Activated CD8-positive, alpha-beta memory T cell treated with anti-CD3 and anti-CD28 coated beads, Interleukin-2, amount 50 U/mL, for 1 hour (primary cell): ENCODE measurements around the gene MIP.
"Not testable (repeated sequence)": the region's sequence is repeated elsewhere in the genome, so short reads cannot be mapped to it uniquely, and the experiment has no call there.

Experiments used
- DNase-seq: peaks from one replicate; pipeline ENCODE4 v3.0.0-alpha.2; 2020; ENCODE audit errors: extremely low read depth

The MIP gene

GRCh38 chr12:56454557-56454956, at the start of gene MIP:
MIP (minus strand) TSS chr12:56454657; CDS start chr12:56454613, 44 bp downstream.
- DNase-seq = no peak

- not testable (repeated sequence) for DNase-seq
Measured at GRCh38 chr12:56499879-56500278, 45.4 kb upstream of the MIP start.

- DNase-seq = not testable (repeated sequence)
Measured at GRCh38 chr12:56499452-56499851, 45.0 kb upstream of the MIP start.

GRCh38 chr12:56498126-56498902, 43.9 kb upstream of the MIP start:
- DNase-seq = not testable (repeated sequence)

- not testable (repeated sequence) for DNase-seq
Measured at GRCh38 chr12:56496704-56497103, 42.2 kb upstream of the MIP start.

- DNase-seq = not testable (repeated sequence)
Measured at GRCh38 chr12:56494481-56494880, 40.0 kb upstream of the MIP start.

GRCh38 chr12:56494106-56494415, 39.6 kb upstream of the MIP start:
- not testable (repeated sequence) for DNase-seq

GRCh38 chr12:56493409-56494105, 39.1 kb upstream of the MIP start:
- not testable (repeated sequence) for DNase-seq

GRCh38 chr12:56490360-56490759, 35.9 kb upstream of the MIP start:
- no peak for DNase-seq

- peak; percentile 31 for DNase-seq
Measured at GRCh38 chr12:56488041-56488955, 33.8 kb upstream of the MIP start, which contains the start of gene GLS2. GLS2 (minus strand) TSS chr12:56488161; CDS start chr12:56488118, 43 bp downstream.

GRCh38 chr12:56487448-56488040, 33.1 kb upstream of the MIP start:
- DNase-seq = no peak

GRCh38 chr12:56486694-56487093, 32.2 kb upstream of the MIP start:
- DNase-seq = no peak

- no peak for DNase-seq
Measured at GRCh38 chr12:56484566-56484965, 30.1 kb upstream of the MIP start.

GRCh38 chr12:56479625-56480024, 25.2 kb upstream of the MIP start:
- DNase-seq = no peak

- DNase-seq = no peak
Measured at GRCh38 chr12:56477521-56478225, 23.2 kb upstream of the MIP start.

GRCh38 chr12:56476972-56477432, 22.5 kb upstream of the MIP start:
- no peak for DNase-seq

- no peak for DNase-seq
Measured at GRCh38 chr12:56476143-56476542, 21.7 kb upstream of the MIP start.

- DNase-seq = no peak
Measured at GRCh38 chr12:56474389-56474788, 19.9 kb upstream of the MIP start.

GRCh38 chr12:56469007-56469930, 14.8 kb upstream of the MIP start:
- no peak for DNase-seq
